HTERT RPE-1 (cell line): ENCODE measurements around the gene STX19.

Experiments used
- in situ Hi-C: fragments of 300-500 bp; cut with MboI; formaldehyde crosslinking; loops from 4 replicates; pipeline ENCODE4 v1.14.3; 2020; ENCODE audit warnings: low sequenced_read_pairs

STX19 gene

GRCh38 chr3:94036909-94037507 lies 8.6 kb upstream of the STX19 start:
- in situ Hi-C loops = no loop called here

- in situ Hi-C loops = no loop called here
Measured at GRCh38 chr3:94026623-94027022, 1.8 kb downstream of the STX19 start.

GRCh38 chr3:94024385-94024784 lies 4.0 kb downstream of the STX19 start:
- in situ Hi-C loops = no loop called here

- in situ Hi-C loops = no loop called here
Measured at GRCh38 chr3:94020293-94020692, 8.1 kb downstream of the STX19 start.

- in situ Hi-C loops = no loop called here
Measured at GRCh38 chr3:94019659-94020058, 8.7 kb downstream of the STX19 start.

- in situ Hi-C loops = no loop called here
Measured at GRCh38 chr3:94015025-94015424, 13.4 kb downstream of the STX19 start.

- in situ Hi-C loops = no loop called here
Measured at GRCh38 chr3:94012185-94012584, 16.2 kb downstream of the STX19 start.

- in situ Hi-C loops = no loop called here
Measured at GRCh38 chr3:94011233-94011711, 17.1 kb downstream of the STX19 start.

- in situ Hi-C loops = no loop called here
Measured at GRCh38 chr3:94009608-94010007, 18.8 kb downstream of the STX19 start.

GRCh38 chr3:94008253-94008652 lies 20.1 kb downstream of the STX19 start:
- in situ Hi-C loops = no loop called here

- in situ Hi-C loops = no loop called here
Measured at GRCh38 chr3:94004301-94004910, 24.0 kb downstream of the STX19 start.

- in situ Hi-C loops = no loop called here
Measured at GRCh38 chr3:94001827-94002495, 26.4 kb downstream of the STX19 start.

GRCh38 chr3:94001191-94001590 lies 27.2 kb downstream of the STX19 start:
- in situ Hi-C loops = no loop called here

- in situ Hi-C loops = no loop called here
Measured at GRCh38 chr3:93994056-93994455, 34.3 kb downstream of the STX19 start.

- in situ Hi-C loops = no loop called here
Measured at GRCh38 chr3:93992207-93992606, 36.2 kb downstream of the STX19 start.

GRCh38 chr3:93991631-93992030 lies 36.8 kb downstream of the STX19 start:
- in situ Hi-C loops = no loop called here

GRCh38 chr3:93989241-93989640 lies 39.2 kb downstream of the STX19 start:
- in situ Hi-C loops = no loop called here

GRCh38 chr3:93988764-93989163 lies 39.6 kb downstream of the STX19 start:
- in situ Hi-C loops = no loop called here

- in situ Hi-C loops = no loop called here
Measured at GRCh38 chr3:93988283-93988682, 40.1 kb downstream of the STX19 start.

- in situ Hi-C loops = no loop called here
Measured at GRCh38 chr3:93984618-93985017, 43.8 kb downstream of the STX19 start.

GRCh38 chr3:93983408-93983807 lies 45.0 kb downstream of the STX19 start:
- in situ Hi-C loops = no loop called here

- in situ Hi-C loops = no loop called here
Measured at GRCh38 chr3:93981649-93982048, 46.7 kb downstream of the STX19 start.
